GM23248 (cell line): Measurements from ENCODE around the gene PLA2G4C. TPM values are rescaled to one million over a fixed set of nuclear protein-coding genes. Genes with fewer than 3 reads are reported as not detected.

Experiments used
- DNase-seq: peaks from one replicate; pipeline ENCODE4 v3.0.0-alpha.2; 2015
- H2AFZ ChIP-seq: fragments of 200-600 bp; sonication (generic); 2 replicates; pipeline ENCODE4 v1.6.1; 2016; ENCODE audit warnings: antibody characterized with exemption
- H3F3A ChIP-seq: fragments of 200-600 bp; sonication (generic); 2 replicates; pipeline ENCODE4 v1.6.1; 2016; ENCODE audit warnings: mild to moderate bottlenecking, antibody characterized with exemption, mixed run types; ENCODE audit not compliant: insufficient read depth
- H3K27ac ChIP-seq: fragments of 200-600 bp; sonication (generic); 2 replicates; pipeline ENCODE4 v1.5.1; 2016; ENCODE audit warnings: mild to moderate bottlenecking
- H3K27me3 ChIP-seq: fragments of 200-600 bp; sonication (generic); replicated peaks from 2 replicates; pipeline ENCODE4 v1.6.1; 2016; ENCODE audit warnings: mild to moderate bottlenecking; ENCODE audit not compliant: insufficient read depth
- H3K36me3 ChIP-seq: fragments of 200-600 bp; sonication (generic); 2 replicates; pipeline ENCODE4 v1.6.1; 2016; ENCODE audit warnings: low read depth, mild to moderate bottlenecking
- H3K4me1 ChIP-seq: fragments of 200-600 bp; sonication (generic); 2 replicates; pipeline ENCODE4 v1.6.1; 2016; ENCODE audit warnings: mild to moderate bottlenecking; ENCODE audit not compliant: insufficient read depth
- H3K4me2 ChIP-seq: fragments of 200-600 bp; sonication (generic); one replicate; pipeline ENCODE4 v1.6.1; 2016; ENCODE audit warnings: mild to moderate bottlenecking; ENCODE audit not compliant: unreplicated experiment
- H3K4me3 ChIP-seq: fragments of 200-600 bp; sonication (generic); 2 replicates; pipeline ENCODE4 v1.5.1; 2016; ENCODE audit warnings: mild to moderate bottlenecking
- H3K79me2 ChIP-seq: fragments of 200-600 bp; sonication (generic); 2 replicates; pipeline ENCODE4 v1.6.1; 2016; ENCODE audit warnings: mild to moderate bottlenecking; ENCODE audit not compliant: insufficient read depth
- H3K9ac ChIP-seq: fragments of 200-600 bp; sonication (generic); 2 replicates; pipeline ENCODE4 v1.6.1; 2016; ENCODE audit warnings: mild to moderate bottlenecking
- H3K9me2 ChIP-seq: fragments of 200-600 bp; sonication (generic); 2 replicates; pipeline ENCODE4 v1.6.1; 2016; ENCODE audit warnings: mixed run types, mild to moderate bottlenecking, moderate library complexity; ENCODE audit not compliant: insufficient read depth
- H3K9me3 ChIP-seq: fragments of 200-600 bp; sonication (generic); one replicate; pipeline ENCODE4 v1.6.1; 2017; ENCODE audit warnings: low read depth
- H4K20me1 ChIP-seq: fragments of 200-600 bp; sonication (generic); 2 replicates; pipeline ENCODE4 v1.6.0; 2016; ENCODE audit not compliant: insufficient read depth
- EZH2 ChIP-seq: fragments of 200-600 bp; sonication (generic); IDR thresholded peaks from 2 replicates; pipeline ENCODE4 v1.6.1; 2018; ENCODE audit warnings: antibody characterized with exemption, mild to moderate bottlenecking; ENCODE audit not compliant: insufficient read depth, poor library complexity, severe bottlenecking
- EZH2phosphoT487 ChIP-seq: fragments of 200-600 bp; sonication (generic); IDR thresholded peaks from 2 replicates; pipeline ENCODE4 v1.6.1; 2018; ENCODE audit warnings: antibody characterized with exemption, moderate library complexity, mild to moderate bottlenecking, low read depth; ENCODE audit not compliant: insufficient read depth
- WGBS, 2 experiments: methylation state at CpG; one replicate each; pipeline ENCODE4 v1.1.6; 2015 to 2017; ENCODE audit warnings: low lambda C conversion rate in 2 of 2, low coverage in 1 of 2; ENCODE audit errors: missing lambda C conversion rate in 2 of 2; 5-methylcytosine and 5-hydroxymethylcytosine counted together
- in situ Hi-C: fragments of 300-500 bp; cut with MboI; formaldehyde crosslinking; loops from 2 replicates; pipeline ENCODE4 v1.15.0; 2020
- polyA plus RNA-seq: library from polyadenylated mRNA; unstranded; fragments of >200 nt; fragmentation: Nextera tagmentation; extraction: Ambion mirVana; gene quantifications from 2 replicates; pipeline ENCODE4 v1.2.1, GENCODE V29; 2016
- total RNA-seq: library from RNA; depleted of rRNA; stranded (reverse); fragments of >200 nt; shearing (Covaris generic); gene quantifications from 2 replicates; pipeline ENCODE4 v1.2.3, GENCODE V29; 2014

Gene PLA2G4C
- total and polyA plus RNA-seq, 2 experiments from 2014 or later = 0.76 to 1.9 TPM

DNA sequence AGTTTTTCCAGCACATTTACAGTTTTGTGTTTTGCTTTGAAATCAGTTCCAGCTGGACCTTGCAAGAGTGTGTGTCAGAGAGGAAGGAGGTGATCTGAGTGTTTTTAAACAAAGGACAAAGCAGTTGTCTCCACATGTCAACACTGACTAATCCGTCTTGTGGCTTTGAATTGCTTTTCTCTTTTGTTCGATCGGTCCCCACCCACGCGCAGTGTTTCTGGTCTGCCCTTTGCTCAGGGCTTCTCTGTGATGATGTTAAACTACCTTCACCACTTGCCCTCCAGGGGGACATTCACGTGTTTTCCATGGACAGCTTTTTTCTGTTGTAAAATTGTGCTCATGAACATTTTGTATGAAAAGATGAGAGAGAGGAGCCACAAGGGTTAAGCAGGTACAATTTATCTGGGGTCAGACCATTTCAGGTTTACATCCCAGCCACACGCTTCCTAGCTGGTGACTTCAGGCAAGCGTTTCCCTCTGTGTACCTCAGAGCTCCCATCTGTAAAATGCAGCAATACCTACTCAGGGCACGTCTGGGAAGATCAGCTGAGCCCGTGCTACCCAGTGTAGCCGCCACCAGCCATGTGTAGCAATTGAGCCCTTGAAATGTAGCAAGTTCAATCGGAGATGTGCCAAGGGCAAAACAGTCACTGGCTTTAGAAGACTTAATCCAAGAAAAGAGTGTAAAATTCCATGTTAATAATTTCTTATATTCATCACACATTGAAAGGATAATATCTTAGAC lies 13.5 kb upstream of the PLA2G4C start:
- in situ Hi-C loops = no loop called here
- Histone ChIP-seq H3K27ac (no peak overlapping the region), H4K20me1 (no peaks in the 10 kb centered on the region), H3K9me2 (no peaks in the 10 kb centered on the region), H3K9me3 (no peaks in the 10 kb centered on the region), H3K36me3 (no peaks in the 10 kb centered on the region), H3K4me3 (no peak overlapping the region), H2AFZ (no peak overlapping the region), H3F3A (0 out of 2 replicates have a peak, but pooled peaks cover 9% of the 10 kb centered on the region), H3K9ac (no peak overlapping the region), H3K4me1 (peaks cover 10% of the 10 kb centered on the region), H3K4me2 (no peak overlapping the region), H3K27me3 (no peaks in the 10 kb centered on the region), H3K79me2 (no peaks in the 10 kb centered on the region)
- TF ChIP-seq EZH2 (no peak), EZH2phosphoT487 (no peak)
- 64 to 72% methylated on average over 12 of the region's 12 CpGs for WGBS, 2 experiments
- DNase-seq = peak; percentile 81

DNA sequence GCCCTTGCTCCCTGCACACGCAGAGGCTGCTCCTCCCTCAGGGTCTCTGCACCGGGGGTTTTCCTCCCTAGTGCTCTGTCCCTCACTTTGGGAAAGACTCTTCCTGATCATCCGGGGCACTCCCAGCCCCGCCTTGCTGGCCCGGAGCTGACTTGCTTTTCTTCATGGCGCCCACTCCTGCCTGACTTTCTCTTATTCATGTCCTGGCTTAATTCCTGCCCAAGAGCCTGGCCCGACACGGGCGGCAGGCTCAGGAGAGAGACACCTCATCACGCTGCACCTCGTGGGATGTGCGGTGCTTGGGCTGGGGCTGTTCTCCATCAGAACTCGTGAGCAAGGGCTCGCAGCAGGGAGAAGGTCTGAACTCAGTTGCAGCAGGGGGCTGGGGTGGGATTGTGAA lies 11.8 kb upstream of the PLA2G4C start:
- Histone ChIP-seq H3K4me3 (no peak overlapping the region), H3K36me3 (no peaks in the 10 kb centered on the region), H3K4me1 (peaks cover 10% of the 10 kb centered on the region), H3F3A (0 out of 2 replicates have a peak, but pooled peaks cover 9% of the 10 kb centered on the region), H3K9me2 (no peaks in the 10 kb centered on the region), H2AFZ (no peak overlapping the region), H3K9me3 (no peaks in the 10 kb centered on the region), H3K27me3 (no peaks in the 10 kb centered on the region), H3K4me2 (no peak overlapping the region), H3K9ac (no peak overlapping the region), H3K27ac (no peak overlapping the region), H4K20me1 (no peaks in the 10 kb centered on the region), H3K79me2 (no peaks in the 10 kb centered on the region)
- in situ Hi-C loops = no loop called here
- no peak for DNase-seq
- TF ChIP-seq EZH2 = no peak
- TF ChIP-seq EZH2phosphoT487 = no peak
- 94 to 99% methylated on average over 12 to 14 of the region's 14 CpGs for WGBS, 2 experiments

DNA sequence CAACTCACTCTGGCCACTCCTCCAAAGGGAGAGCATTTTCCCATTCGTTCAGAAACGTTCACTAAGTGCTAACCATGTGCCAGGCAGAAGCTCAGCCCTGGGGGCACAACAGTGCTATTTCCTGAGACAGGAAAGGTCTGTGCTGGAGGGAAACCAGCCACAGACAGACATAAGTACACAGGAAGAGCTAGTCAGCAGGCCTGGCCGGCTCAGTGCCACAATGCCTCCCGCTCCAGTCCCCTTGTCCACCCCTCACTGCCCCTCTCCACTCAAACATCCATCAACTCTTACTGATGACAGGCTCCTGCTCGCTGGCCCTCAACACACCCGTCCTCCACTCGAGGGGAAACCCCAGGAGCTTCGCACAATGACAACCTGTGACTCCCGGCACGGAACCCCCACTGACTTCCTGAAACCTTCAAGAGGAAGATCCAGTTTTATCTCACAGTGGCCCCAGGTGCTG lies 11.3 kb upstream of the PLA2G4C start:
- Histone ChIP-seq H3K9ac (no peak overlapping the region), H3K9me3 (no peaks in the 10 kb centered on the region), H3F3A (0 out of 2 replicates have a peak, but pooled peaks cover 9% of the 10 kb centered on the region), H3K79me2 (no peaks in the 10 kb centered on the region), H3K4me2 (no peak overlapping the region), H3K27me3 (no peaks in the 10 kb centered on the region), H2AFZ (no peak overlapping the region), H3K9me2 (no peaks in the 10 kb centered on the region), H3K4me1 (peaks cover 10% of the 10 kb centered on the region), H3K36me3 (no peaks in the 10 kb centered on the region), H3K4me3 (no peak overlapping the region), H4K20me1 (no peaks in the 10 kb centered on the region), H3K27ac (no peak overlapping the region)
- no peak for DNase-seq
- in situ Hi-C loops = no loop called here
- no peak for TF ChIP-seq EZH2phosphoT487
- no peak for TF ChIP-seq EZH2
- 96 to 97% methylated on average over 10 of the region's 10 CpGs for WGBS, 2 experiments

DNA sequence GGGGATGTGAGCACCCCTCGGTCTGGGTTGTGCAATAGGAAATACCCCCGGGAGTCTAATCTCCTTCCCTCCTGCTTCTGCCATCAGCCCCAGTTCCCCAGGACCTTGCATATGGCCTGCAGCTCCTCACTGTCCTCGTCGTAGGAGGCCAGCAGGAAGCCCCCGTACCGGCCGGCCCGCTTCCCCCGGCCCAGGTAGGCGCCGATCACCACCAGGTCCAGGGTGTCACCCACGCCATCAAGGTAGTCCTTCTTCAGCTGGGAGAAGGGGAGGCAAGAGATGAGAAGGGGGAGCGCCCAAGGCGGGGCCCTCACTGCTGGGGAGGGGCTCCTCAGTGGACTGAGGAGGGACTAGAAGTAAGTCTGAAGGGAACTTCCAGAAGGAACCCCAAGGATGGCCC lies 10.4 kb upstream of the PLA2G4C start:
- no peaks in the 10 kb centered on the region for H4K20me1 ChIP-seq
- no peaks in the 10 kb centered on the region for H3K36me3 ChIP-seq
- H3K79me2 ChIP-seq = no peaks in the 10 kb centered on the region
- H3K4me2 ChIP-seq = no peak overlapping the region
- no peak overlapping the region for H3K9ac ChIP-seq
- WGBS, 2 experiments = 97 to 99% methylated on average over 14 of the region's 14 CpGs
- no peak overlapping the region for H2AFZ ChIP-seq
- no peak overlapping the region for H3K27ac ChIP-seq
- no peaks in the 10 kb centered on the region for H3K9me3 ChIP-seq
- TF ChIP-seq EZH2phosphoT487 = no peak
- TF ChIP-seq EZH2 = no peak
- DNase-seq = no peak
- H3K4me3 ChIP-seq = no peak overlapping the region
- no peaks in the 10 kb centered on the region for H3K27me3 ChIP-seq
- in situ Hi-C loops = no loop called here
- H3K4me1 ChIP-seq = peaks cover 10% of the 10 kb centered on the region
- 0 out of 2 replicates have a peak, but pooled peaks cover 9% of the 10 kb centered on the region for H3F3A ChIP-seq
- no peaks in the 10 kb centered on the region for H3K9me2 ChIP-seq
